ENCODE data around the gene RNF145. TPM values are rescaled to one million over a fixed set of nuclear protein-coding genes. Genes with fewer than 3 reads are reported as not detected.

The RNF145 gene
- total RNA-seq, 1 donor from 2014 or later = 160 TPM

- intact Hi-C loops (cut with micrococcal nuclease) = no loop called here
Observed at GRCh38 chr5:159218595-159219023, 9.3 kb upstream of the RNF145 start.

- intact Hi-C loops (cut with micrococcal nuclease) = no loop called here
Observed at GRCh38 chr5:159217236-159217635, 7.9 kb upstream of the RNF145 start.

GRCh38 chr5:159216454-159216853 lies 7.1 kb upstream of the RNF145 start:
- intact Hi-C loops (cut with micrococcal nuclease) = no loop called here

- intact Hi-C loops (cut with micrococcal nuclease) = no loop called here
Observed at GRCh38 chr5:159215886-159216285, 6.5 kb upstream of the RNF145 start.

GRCh38 chr5:159214486-159215271 lies 5.3 kb upstream of the RNF145 start:
- intact Hi-C loops (cut with micrococcal nuclease) = no loop called here

GRCh38 chr5:159212657-159213462 lies 3.5 kb upstream of the RNF145 start:
- intact Hi-C loops (cut with micrococcal nuclease) = no loop called here

- intact Hi-C loops (cut with micrococcal nuclease) = no loop called here
Observed at GRCh38 chr5:159211729-159212174, 2.4 kb upstream of the RNF145 start.

GRCh38 chr5:159210846-159211245 lies 1.5 kb upstream of the RNF145 start:
- intact Hi-C loops (cut with micrococcal nuclease) = no loop called here

GRCh38 chr5:159210210-159210661 lies 883 bp upstream of the RNF145 start:
- intact Hi-C loops (cut with micrococcal nuclease) = no loop called here

- intact Hi-C loops (cut with micrococcal nuclease) = loop anchor here (1.0 to 5.0 kb wide), 11 partner anchors 34 to 1631 kb away; partner anchors contain the start of genes ADAM19, CLINT1, PWWP2A and SLU7
Observed at GRCh38 chr5:159208514-159209437, 577 bp downstream of the RNF145 start.

GRCh38 chr5:159207686-159208513 lies 1.5 kb downstream of the RNF145 start:
- intact Hi-C loops (cut with micrococcal nuclease) = loop anchor here (1.0 to 5.0 kb wide), 15 partner anchors 10 to 1631 kb away; partner anchors contain the start of genes ADAM19, CLINT1, PWWP2A and SLU7

- intact Hi-C loops (cut with micrococcal nuclease) = loop anchor here (1.0 to 5.0 kb wide), 9 partner anchors 9 to 1630 kb away; partner anchors contain the start of gene ADAM19
Observed at GRCh38 chr5:159207222-159207685, 2.1 kb downstream of the RNF145 start.

- intact Hi-C loops (cut with micrococcal nuclease) = loop anchor here (1.0 to 5.0 kb wide), 10 partner anchors 9 to 1630 kb away; partner anchors contain the start of gene ADAM19
Observed at GRCh38 chr5:159206818-159207217, 2.5 kb downstream of the RNF145 start.

GRCh38 chr5:159206368-159206767 lies 3.0 kb downstream of the RNF145 start:
- intact Hi-C loops (cut with micrococcal nuclease) = loop anchor here (1.0 to 5.0 kb wide), 4 partner anchors 14 to 1629 kb away; partner anchors contain the start of gene ADAM19

- intact Hi-C loops (cut with micrococcal nuclease) = loop anchor here (1.0 kb wide), 1 partner anchor 14 kb away; no protein-coding TSS in a partner anchor
Observed at GRCh38 chr5:159203351-159203750, 6.0 kb downstream of the RNF145 start.

- intact Hi-C loops (cut with micrococcal nuclease) = no loop called here
Observed at GRCh38 chr5:159202151-159202550, 7.2 kb downstream of the RNF145 start.

- intact Hi-C loops (cut with micrococcal nuclease) = no loop called here
Observed at GRCh38 chr5:159199780-159200179, 9.6 kb downstream of the RNF145 start.

GRCh38 chr5:159199225-159199624 lies 10.1 kb downstream of the RNF145 start:
- intact Hi-C loops (cut with micrococcal nuclease) = no loop called here
